Activated B cell treated with CpG ODN at 0.5 μM for 24 hours (primary cell): Measurements from ENCODE around the gene ANO9. TPM values are rescaled to one million over a fixed set of nuclear protein-coding genes. Genes with fewer than 3 reads are reported as not detected.
"Not testable (repeated sequence)": the region's sequence is repeated elsewhere in the genome, so short reads cannot be mapped to it uniquely, and the experiment has no call there.

Source experiments
- ATAC-seq: fragments of 200-7000 bp; cut with Tn5 transposase; one replicate; pipeline ENCODE4 v1.10.0; 2021; ENCODE audit warnings: low read depth, mild to moderate bottlenecking, moderate library complexity
- CTCF ChIA-PET: fragments of 350-600 bp; sonication (Branson Sonifier 250); formaldehyde crosslinking; loops from one replicate; lab custom pipeline; 2021; ENCODE audit warnings: antibody characterized with exemption; lab: Charles Lee
- POLR2A ChIA-PET: fragments of 350-600 bp; sonication (Branson Sonifier 250); formaldehyde crosslinking; loops from one replicate; lab custom pipeline; 2021; ENCODE audit warnings: antibody characterized with exemption; lab: Charles Lee
- DNase-seq: peaks from one replicate; pipeline ENCODE4 v3.0.0; 2022
- H3K27ac Mint-ChIP-seq: one replicate; pipeline ENCODE4 v1.8.0; 2020; ENCODE audit warnings: mixed read lengths
- H3K27me3 Mint-ChIP-seq: one replicate; pipeline ENCODE4 v1.8.0; 2021; ENCODE audit warnings: mixed read lengths
- H3K36me3 Mint-ChIP-seq: one replicate; pipeline ENCODE4 v1.8.0; 2021; ENCODE audit warnings: low read depth, mixed read lengths
- H3K4me1 Mint-ChIP-seq: one replicate; pipeline ENCODE4 v1.8.0; 2021; ENCODE audit warnings: mixed read lengths
- H3K4me3 Mint-ChIP-seq: one replicate; pipeline ENCODE4 v1.8.0; 2020; ENCODE audit warnings: mild to moderate bottlenecking, mixed read lengths
- H3K9me3 Mint-ChIP-seq: one replicate; pipeline ENCODE4 v1.8.0; 2020; ENCODE audit warnings: mixed read lengths
- CTCF ChIP-seq: fragments of 200-600 bp; IDR thresholded peaks from one replicate; pipeline ENCODE4 v1.8.0; 2022; ENCODE audit warnings: antibody characterized with exemption, mild to moderate bottlenecking
- intact Hi-C: fragments of 100-400 bp; cut with micrococcal nuclease; formaldehyde crosslinking; loops from one replicate; pipeline ENCODE4 v1.15.1; 2024
- total RNA-seq: library from RNA; stranded (reverse); gene quantifications from 2 replicates; pipeline ENCODE4 v1.2.3, GENCODE V29; 2022

ANO9 gene
- total RNA-seq, 1 donor from 2014 or later = 46.1 TPM

- POLR2A ChIA-PET = no interaction called here
- no peaks in the 10 kb centered on the region for H3K4me1 Mint-ChIP-seq
- CTCF ChIA-PET = no interaction called here
- no peak for TF ChIP-seq CTCF
- intact Hi-C loops = no loop called here
- peaks cover 4% of the 10 kb centered on the region for H3K9me3 Mint-ChIP-seq
- H3K27me3 Mint-ChIP-seq = no peaks in the 10 kb centered on the region
- DNase-seq = no peak
- ATAC-seq = no peak
- H3K27ac Mint-ChIP-seq = no peak overlapping the region
- peaks cover 17% of the 10 kb centered on the region for H3K36me3 Mint-ChIP-seq
- no peak overlapping the region for H3K4me3 Mint-ChIP-seq
These were observed 12.4 kb downstream of the ANO9 start for GRCh38 chr11:429391-429790.

- ChIA-PET CTCF (no interaction called here), POLR2A (no interaction called here)
- H3K4me1 Mint-ChIP-seq = no peaks in the 10 kb centered on the region
- H3K36me3 Mint-ChIP-seq = peaks cover 19% of the 10 kb centered on the region
- no peak for ATAC-seq
- H3K9me3 Mint-ChIP-seq = peaks cover 4% of the 10 kb centered on the region
- H3K4me3 Mint-ChIP-seq = no peak overlapping the region
- DNase-seq = no peak
- no peak for TF ChIP-seq CTCF
- no peak overlapping the region for H3K27ac Mint-ChIP-seq
- no peaks in the 10 kb centered on the region for H3K27me3 Mint-ChIP-seq
- intact Hi-C loops = no loop called here
These were observed 13.5 kb downstream of the ANO9 start for GRCh38 chr11:428295-428694.

- H3K4me1 Mint-ChIP-seq = no peaks in the 10 kb centered on the region
- DNase-seq = no peak
- intact Hi-C loops = no loop called here
- ChIA-PET POLR2A (no interaction called here), CTCF (no interaction called here)
- TF ChIP-seq CTCF = no peak
- no peaks in the 10 kb centered on the region for H3K27me3 Mint-ChIP-seq
- H3K27ac Mint-ChIP-seq = no peak overlapping the region
- H3K4me3 Mint-ChIP-seq = no peak overlapping the region
- peaks cover 19% of the 10 kb centered on the region for H3K36me3 Mint-ChIP-seq
- ATAC-seq = no peak
- H3K9me3 Mint-ChIP-seq = peaks cover 4% of the 10 kb centered on the region
These were observed 15.0 kb downstream of the ANO9 start for GRCh38 chr11:426851-427250.

- POLR2A ChIA-PET = interaction anchor here (0.7 kb wide), 1 partner anchor 162 kb away, joined by 4 read pairs; no protein-coding TSS in a partner anchor
- no peaks in the 10 kb centered on the region for H3K4me1 Mint-ChIP-seq
- TF ChIP-seq CTCF = no peak
- intact Hi-C loops = no loop called here
- H3K36me3 Mint-ChIP-seq = peaks cover 19% of the 10 kb centered on the region
- CTCF ChIA-PET = no interaction called here
- peaks cover 4% of the 10 kb centered on the region for H3K9me3 Mint-ChIP-seq
- ATAC-seq = no peak
- H3K27me3 Mint-ChIP-seq = no peaks in the 10 kb centered on the region
- no peak overlapping the region for H3K27ac Mint-ChIP-seq
- no peak overlapping the region for H3K4me3 Mint-ChIP-seq
- DNase-seq = no peak
These were observed 16.5 kb downstream of the ANO9 start for GRCh38 chr11:425301-425700.

- POLR2A ChIA-PET, H3K4me1 Mint-ChIP-seq, H3K4me3 Mint-ChIP-seq, H3K27ac Mint-ChIP-seq, H3K9me3 Mint-ChIP-seq, H3K27me3 Mint-ChIP-seq, DNase-seq, intact Hi-C loops, ATAC-seq, CTCF ChIA-PET: not testable (repeated sequence)
- H3K36me3 Mint-ChIP-seq = peaks cover 19% of the 10 kb centered on the region
These were observed 17.0 kb downstream of the ANO9 start for GRCh38 chr11:424766-425165.

GRCh38 chr11:424232-424631, 17.6 kb downstream of the ANO9 start:
- Mint-ChIP-seq H3K4me1 (no peaks in the 10 kb centered on the region), H3K27ac (no peak overlapping the region), H3K4me3 (no peak overlapping the region), H3K9me3 (peaks cover 4% of the 10 kb centered on the region), H3K27me3 (no peaks in the 10 kb centered on the region), H3K36me3 (peaks cover 19% of the 10 kb centered on the region)
- ChIA-PET CTCF (no interaction called here), POLR2A (no interaction called here)
- no peak for TF ChIP-seq CTCF
- ATAC-seq (no peak), DNase-seq (no peak)
- intact Hi-C loops = no loop called here
